ENCODE measurements around the gene MMP15.

Gene MMP15

DNA sequence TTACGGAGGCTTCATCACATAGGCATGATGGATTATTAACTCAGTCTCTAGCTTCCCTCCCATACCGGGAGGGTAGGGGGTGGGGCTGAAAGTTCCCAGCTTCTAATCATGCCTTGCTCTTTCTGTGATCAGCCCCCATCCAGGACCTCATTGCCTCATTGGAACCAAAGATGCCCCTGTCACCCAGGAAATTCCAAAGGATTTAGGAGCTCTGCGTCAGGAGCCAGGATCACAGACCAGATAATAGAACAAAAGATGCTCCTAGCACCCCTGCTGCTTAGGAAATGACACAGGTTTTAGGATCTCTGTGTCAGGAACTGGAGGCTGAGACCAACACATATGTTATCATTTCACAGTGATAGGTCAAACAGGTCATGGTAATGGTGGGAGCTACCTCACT, 14.7 kb upstream of the MMP15 start:
- Histone ChIP-seq H3K27ac (ENCODE audit: low read depth, low read length, poor library complexity, severe bottlenecking) (no peak overlapping the region), H3K36me3 (ENCODE audit: insufficient read depth, low read length) (peaks cover 52% of the 10 kb centered on the region)

DNA sequence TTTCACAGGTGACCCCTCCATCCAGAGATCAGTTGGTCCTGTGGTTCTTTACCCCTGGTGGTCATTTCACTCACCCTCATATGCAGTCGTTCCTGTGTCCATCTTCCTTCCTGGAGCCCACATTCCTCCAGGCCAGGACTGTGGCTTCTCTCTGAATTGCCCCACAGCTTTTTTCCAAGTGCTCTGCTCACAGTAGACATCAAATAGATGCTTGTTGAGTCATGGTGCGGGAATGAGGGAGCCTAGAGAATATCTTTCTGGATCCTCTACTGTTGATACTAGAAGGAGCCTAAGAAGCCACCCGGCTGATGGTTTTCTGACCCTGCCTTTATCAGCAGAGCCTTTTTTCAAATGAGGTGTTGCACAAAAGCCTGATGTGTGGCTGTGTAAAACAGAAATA, 13.9 kb upstream of the MMP15 start:
- H2AFZ ChIP-seq (ENCODE audit: low read length), result no peak overlapping the region
- no peaks in the 10 kb centered on the region for H3K4me1 ChIP-seq (ENCODE audit: insufficient read depth, low read length, severe bottlenecking)
- H3K9me2 ChIP-seq (ENCODE audit: low read depth, low read length), result no peaks in the 10 kb centered on the region
- H3K4me3 ChIP-seq (ENCODE audit: low read depth, low read length, poor library complexity, severe bottlenecking), result no peak overlapping the region
- H3K27ac ChIP-seq (ENCODE audit: low read depth, low read length, poor library complexity, severe bottlenecking), result no peak overlapping the region
- TF ChIP-seq, protein P1, sequence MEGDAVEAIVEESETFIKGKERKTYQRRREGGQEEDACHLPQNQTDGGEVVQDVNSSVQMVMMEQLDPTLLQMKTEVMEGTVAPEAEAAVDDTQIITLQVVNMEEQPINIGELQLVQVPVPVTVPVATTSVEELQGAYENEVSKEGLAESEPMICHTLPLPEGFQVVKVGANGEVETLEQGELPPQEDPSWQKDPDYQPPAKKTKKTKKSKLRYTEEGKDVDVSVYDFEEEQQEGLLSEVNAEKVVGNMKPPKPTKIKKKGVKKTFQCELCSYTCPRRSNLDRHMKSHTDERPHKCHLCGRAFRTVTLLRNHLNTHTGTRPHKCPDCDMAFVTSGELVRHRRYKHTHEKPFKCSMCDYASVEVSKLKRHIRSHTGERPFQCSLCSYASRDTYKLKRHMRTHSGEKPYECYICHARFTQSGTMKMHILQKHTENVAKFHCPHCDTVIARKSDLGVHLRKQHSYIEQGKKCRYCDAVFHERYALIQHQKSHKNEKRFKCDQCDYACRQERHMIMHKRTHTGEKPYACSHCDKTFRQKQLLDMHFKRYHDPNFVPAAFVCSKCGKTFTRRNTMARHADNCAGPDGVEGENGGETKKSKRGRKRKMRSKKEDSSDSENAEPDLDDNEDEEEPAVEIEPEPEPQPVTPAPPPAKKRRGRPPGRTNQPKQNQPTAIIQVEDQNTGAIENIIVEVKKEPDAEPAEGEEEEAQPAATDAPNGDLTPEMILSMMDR (IDR thresholded peaks at IDR 0.05; ENCODE audit: low read length), result no peak
- no peaks in the 10 kb centered on the region for H3F3A ChIP-seq (ENCODE audit: insufficient read depth, low read length)
- no peaks in the 10 kb centered on the region for H3K27me3 ChIP-seq (ENCODE audit: insufficient read depth, low read length)
- H4K20me1 ChIP-seq (ENCODE audit: insufficient read depth, low read length), result no peaks in the 10 kb centered on the region
- no peak overlapping the region for H3K9ac ChIP-seq (ENCODE audit: low read length)
- H3K79me2 ChIP-seq (ENCODE audit: insufficient read depth, low read length), result no peaks in the 10 kb centered on the region
- H3K9me3 ChIP-seq (ENCODE audit: low read length), result no peaks in the 10 kb centered on the region
- H3K4me2 ChIP-seq (ENCODE audit: low read length), result no peak overlapping the region
- H3K36me3 ChIP-seq (ENCODE audit: insufficient read depth, low read length), result peaks cover 45% of the 10 kb centered on the region

More for the DNA sequence above, 14.7 kb upstream of the MMP15 start:
- Histone ChIP-seq H4K20me1 (ENCODE audit: insufficient read depth, low read length) (no peaks in the 10 kb centered on the region), H3F3A (ENCODE audit: insufficient read depth, low read length) (no peaks in the 10 kb centered on the region), H3K9ac (ENCODE audit: low read length) (no peak overlapping the region), H3K4me3 (ENCODE audit: low read depth, low read length, poor library complexity, severe bottlenecking) (no peak overlapping the region), H3K4me2 (ENCODE audit: low read length) (no peak overlapping the region), H3K79me2 (ENCODE audit: insufficient read depth, low read length) (no peaks in the 10 kb centered on the region), H3K27me3 (ENCODE audit: insufficient read depth, low read length) (no peaks in the 10 kb centered on the region), H3K4me1 (ENCODE audit: insufficient read depth, low read length, severe bottlenecking) (no peaks in the 10 kb centered on the region), H3K9me3 (ENCODE audit: low read length) (no peaks in the 10 kb centered on the region), H3K9me2 (ENCODE audit: low read depth, low read length) (no peaks in the 10 kb centered on the region), H2AFZ (ENCODE audit: low read length) (no peak overlapping the region)
- TF ChIP-seq EZH2 (IDR thresholded peaks at IDR 0.05; ENCODE audit: borderline replicate concordance, low read length), result no peak
- TF ChIP-seq, protein P1 (IDR thresholded peaks at IDR 0.05; ENCODE audit: low read length), result no peak

DNA sequence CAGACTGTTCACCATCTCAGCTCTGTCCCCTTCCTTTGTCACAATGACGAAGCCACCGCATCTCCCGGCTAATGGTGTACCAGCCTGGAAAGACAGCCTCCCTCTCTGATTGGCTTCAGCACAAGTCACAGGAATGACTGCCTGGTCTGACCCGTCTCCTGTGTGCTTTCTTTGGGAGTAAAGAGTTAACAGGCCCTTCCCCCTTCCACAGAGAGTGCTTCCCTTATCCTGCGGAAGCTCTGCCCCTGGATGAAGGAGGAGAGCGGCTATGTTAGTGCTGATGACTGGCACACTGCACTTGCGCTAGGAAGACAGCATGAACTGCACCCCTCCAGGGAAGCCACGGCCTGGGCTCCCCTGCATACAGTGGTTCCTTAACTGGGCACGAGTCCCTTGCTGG, 13.1 kb upstream of the MMP15 start:
- no peaks in the 10 kb centered on the region for H3K9me3 ChIP-seq (ENCODE audit: low read length)
- H4K20me1 ChIP-seq (ENCODE audit: insufficient read depth, low read length), result no peaks in the 10 kb centered on the region
- H3K9me2 ChIP-seq (ENCODE audit: low read depth, low read length), result no peaks in the 10 kb centered on the region
- H3K27me3 ChIP-seq (ENCODE audit: insufficient read depth, low read length), result no peaks in the 10 kb centered on the region
- no peak overlapping the region for H3K27ac ChIP-seq (ENCODE audit: low read depth, low read length, poor library complexity, severe bottlenecking)
- H2AFZ ChIP-seq (ENCODE audit: low read length), result no peak overlapping the region
- no peaks in the 10 kb centered on the region for H3K4me1 ChIP-seq (ENCODE audit: insufficient read depth, low read length, severe bottlenecking)
- TF ChIP-seq EZH2 (IDR thresholded peaks at IDR 0.05; ENCODE audit: borderline replicate concordance, low read length), result no peak
- TF ChIP-seq, protein P1 (IDR thresholded peaks at IDR 0.05; ENCODE audit: low read length), result no peak
- H3K79me2 ChIP-seq (ENCODE audit: insufficient read depth, low read length), result no peaks in the 10 kb centered on the region
- H3F3A ChIP-seq (ENCODE audit: insufficient read depth, low read length), result no peaks in the 10 kb centered on the region
- H3K4me3 ChIP-seq (ENCODE audit: low read depth, low read length, poor library complexity, severe bottlenecking), result no peak overlapping the region
- no peak overlapping the region for H3K9ac ChIP-seq (ENCODE audit: low read length)
- H3K4me2 ChIP-seq (ENCODE audit: low read length), result no peak overlapping the region
- peaks cover 36% of the 10 kb centered on the region; the same call in 1 of the 2 replicates for H3K36me3 ChIP-seq (ENCODE audit: insufficient read depth, low read length)
